ENCODE data around the gene CXXC4.

DNA sequence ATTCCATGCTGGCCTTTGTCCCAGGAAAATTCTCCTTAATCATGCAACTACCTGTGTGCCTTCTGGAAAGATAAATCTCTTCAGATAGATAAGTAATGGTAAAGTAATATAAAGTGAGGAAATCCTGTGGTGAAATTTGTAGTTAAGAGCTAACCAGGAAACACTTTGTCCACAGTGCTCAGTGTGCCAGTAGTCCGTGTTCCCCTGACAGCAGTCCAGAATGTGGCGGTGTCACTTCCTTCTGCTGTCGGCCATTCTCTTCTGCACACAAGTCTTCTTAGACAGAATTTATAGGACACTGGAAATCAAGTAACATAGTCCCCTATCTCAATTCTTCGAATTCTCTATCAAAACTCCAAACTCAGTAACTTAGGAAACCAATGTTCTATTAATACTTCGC is 5.7 kb upstream of the CXXC4 start:
- TF ChIP-seq TCF4 (CRISPR knock-in tag; IDR thresholded peaks at IDR 0.05; ENCODE audit: borderline replicate concordance) (no peak), SNAI2 (CRISPR knock-in tag; IDR thresholded peaks at IDR 0.05) (no peak), CSDC2 (CRISPR knock-in tag; IDR thresholded peaks at IDR 0.05) (no peak), ZFP3 (CRISPR knock-in tag; IDR thresholded peaks at IDR 0.05) (no peak), ZNF70 (CRISPR knock-in tag; IDR thresholded peaks at IDR 0.05) (no peak), ISL1 (CRISPR knock-in tag; IDR thresholded peaks at IDR 0.05) (no peak), ZFP30 (CRISPR knock-in tag; IDR thresholded peaks at IDR 0.05) (no peak), BACH2 (CRISPR knock-in tag; IDR thresholded peaks at IDR 0.05; ENCODE audit: borderline replicate concordance) (no peak), ARNTL (CRISPR knock-in tag; IDR thresholded peaks at IDR 0.05; ENCODE audit: borderline replicate concordance, low read depth) (no peak), RARB (CRISPR knock-in tag; IDR thresholded peaks at IDR 0.05) (no peak), PPARA (CRISPR knock-in tag; IDR thresholded peaks at IDR 0.05; ENCODE audit: borderline replicate concordance) (no peak), ZNF565 (CRISPR knock-in tag; conservative IDR thresholded peaks at IDR 0.05; ENCODE audit: low read depth) (no peak)
- TF ChIP-seq, protein P1, sequence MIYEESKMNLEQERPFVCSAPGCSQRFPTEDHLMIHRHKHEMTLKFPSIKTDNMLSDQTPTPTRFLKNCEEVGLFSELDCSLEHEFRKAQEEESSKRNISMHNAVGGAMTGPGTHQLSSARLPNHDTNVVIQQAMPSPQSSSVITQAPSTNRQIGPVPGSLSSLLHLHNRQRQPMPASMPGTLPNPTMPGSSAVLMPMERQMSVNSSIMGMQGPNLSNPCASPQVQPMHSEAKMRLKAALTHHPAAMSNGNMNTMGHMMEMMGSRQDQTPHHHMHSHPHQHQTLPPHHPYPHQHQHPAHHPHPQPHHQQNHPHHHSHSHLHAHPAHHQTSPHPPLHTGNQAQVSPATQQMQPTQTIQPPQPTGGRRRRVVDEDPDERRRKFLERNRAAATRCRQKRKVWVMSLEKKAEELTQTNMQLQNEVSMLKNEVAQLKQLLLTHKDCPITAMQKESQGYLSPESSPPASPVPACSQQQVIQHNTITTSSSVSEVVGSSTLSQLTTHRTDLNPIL (CRISPR knock-in tag; IDR thresholded peaks at IDR 0.05; ENCODE audit: low read depth): no peak
